GM04504 (cell line): ENCODE results near the gene SLC6A19.
"Not testable (repeated sequence)": the region's sequence is repeated elsewhere in the genome, so short reads cannot be mapped to it uniquely, and the experiment has no call there.

Source experiments
- DNase-seq: peaks from one replicate; pipeline ENCODE4 v3.0.0-alpha.2; 2012; ENCODE audit warnings: low read depth

Gene SLC6A19

DNA sequence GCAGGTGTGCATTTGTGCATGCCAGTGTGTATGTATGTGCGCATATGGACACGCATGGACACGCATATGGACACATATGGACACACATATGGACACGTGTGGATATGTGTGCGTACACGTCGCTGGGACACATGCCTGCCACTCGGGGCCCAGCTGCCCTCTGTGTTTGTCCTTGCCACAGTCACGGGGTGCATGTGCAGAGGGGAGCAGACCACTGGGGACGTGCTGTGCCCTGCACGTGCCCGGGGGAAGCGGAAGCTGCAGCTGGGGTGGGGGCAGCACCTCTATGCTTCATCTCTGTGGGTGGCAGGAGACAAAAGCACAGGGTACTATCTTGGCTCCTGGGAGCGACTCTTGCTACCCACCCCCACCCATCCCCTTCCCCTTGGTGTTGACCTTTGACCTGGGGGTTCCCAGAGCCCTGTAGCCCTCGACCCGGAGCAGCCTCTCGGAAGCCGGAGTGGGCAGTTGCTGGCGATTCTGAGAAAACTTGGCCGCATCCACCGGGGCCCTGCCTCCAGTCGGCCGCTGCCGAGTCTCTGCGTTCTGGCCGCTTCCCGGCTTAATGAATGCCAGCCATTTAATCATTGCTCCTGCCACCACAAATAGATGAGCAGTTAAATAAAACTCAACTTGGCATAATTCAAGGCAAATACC lies 21.4 kb downstream of the SLC6A19 start:
- DNase-seq, result no peak

DNA sequence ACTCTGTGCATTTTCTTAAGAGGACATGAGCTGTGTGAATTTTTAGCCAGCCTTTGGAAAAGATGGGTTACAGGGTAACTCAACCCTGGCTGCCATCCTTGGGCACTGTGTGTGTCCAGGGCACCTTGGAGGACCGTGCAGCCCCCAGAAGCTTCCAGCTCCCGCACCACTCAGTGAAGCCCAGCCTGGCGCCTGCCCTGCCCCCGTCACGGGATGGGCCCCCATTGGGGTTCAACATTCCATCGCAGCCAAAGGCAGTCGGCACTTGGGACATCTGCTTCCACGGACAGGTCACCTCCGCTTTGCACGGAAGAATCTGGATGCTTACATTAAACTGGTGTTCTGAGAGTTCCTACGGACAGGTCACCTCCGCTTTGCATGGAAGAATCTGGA lies 21.9 kb downstream of the SLC6A19 start:
- DNase-seq, result no peak

DNA sequence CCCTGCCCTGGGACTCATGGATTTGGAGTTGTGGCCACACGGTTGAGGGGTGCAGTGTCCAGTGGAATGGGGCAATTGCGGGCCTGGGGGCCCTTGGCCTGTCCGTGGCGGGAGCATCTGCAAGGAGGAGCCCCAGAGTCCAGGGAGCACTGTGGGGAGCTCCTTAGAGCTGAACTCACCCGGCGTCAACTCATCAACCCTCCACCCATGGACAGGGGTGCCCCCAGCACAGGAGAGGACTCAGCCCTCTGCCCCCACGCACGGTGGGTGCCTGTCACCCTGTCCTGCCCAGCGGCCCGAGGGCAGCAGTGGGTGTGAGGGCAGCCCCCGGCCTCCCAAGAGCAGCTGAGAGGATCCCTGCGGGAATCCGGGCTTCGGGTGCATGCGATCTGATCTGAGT lies 23.2 kb downstream of the SLC6A19 start:
- DNase-seq, result no peak

DNA sequence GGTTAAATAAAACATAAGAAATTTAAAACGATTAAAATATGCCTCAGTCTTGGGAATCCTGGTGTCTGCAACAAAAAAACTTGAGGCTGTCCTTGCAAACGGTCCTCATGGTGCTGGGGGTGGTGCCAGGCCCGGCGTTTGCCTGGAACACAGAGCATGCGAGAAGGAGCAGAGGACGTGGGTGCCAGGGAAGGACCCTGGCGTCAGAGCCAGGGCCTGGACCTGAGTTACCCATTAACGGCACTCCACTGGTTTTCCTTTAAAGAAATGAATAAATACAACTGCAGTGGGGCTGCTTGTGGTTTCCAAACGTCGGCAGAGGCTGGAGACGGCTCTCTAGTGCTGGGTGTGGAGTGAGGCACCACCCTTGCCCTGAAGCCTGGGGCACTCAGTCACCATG lies 23.7 kb downstream of the SLC6A19 start, which contains the start of gene SLC6A18:
Gene SLC6A18 (plus strand): TSS at position 301 of the 400 bp plus-strand sequence. CDS start 97 bp downstream, at position 398.
- no peak for DNase-seq

DNA sequence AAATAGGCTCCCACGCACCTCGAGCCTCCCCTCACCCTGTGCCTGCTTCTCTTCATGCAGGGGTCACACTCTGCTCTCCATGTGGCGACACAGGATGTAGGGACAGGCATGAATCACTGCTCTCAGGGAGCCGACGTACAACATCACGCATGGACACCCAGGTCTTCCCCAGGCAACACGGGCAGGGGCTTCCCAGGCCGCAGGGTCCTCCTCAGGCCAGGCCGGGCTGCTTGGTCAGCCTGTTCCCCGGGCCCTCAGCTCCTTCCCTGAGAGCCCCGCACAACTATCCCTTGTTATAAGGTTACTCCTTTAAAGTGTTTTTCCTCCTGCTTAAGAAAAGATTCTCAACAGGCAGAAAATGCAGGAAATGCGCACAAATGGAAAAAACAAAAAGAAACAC lies 24.8 kb downstream of the SLC6A19 start:
- no peak for DNase-seq

DNA sequence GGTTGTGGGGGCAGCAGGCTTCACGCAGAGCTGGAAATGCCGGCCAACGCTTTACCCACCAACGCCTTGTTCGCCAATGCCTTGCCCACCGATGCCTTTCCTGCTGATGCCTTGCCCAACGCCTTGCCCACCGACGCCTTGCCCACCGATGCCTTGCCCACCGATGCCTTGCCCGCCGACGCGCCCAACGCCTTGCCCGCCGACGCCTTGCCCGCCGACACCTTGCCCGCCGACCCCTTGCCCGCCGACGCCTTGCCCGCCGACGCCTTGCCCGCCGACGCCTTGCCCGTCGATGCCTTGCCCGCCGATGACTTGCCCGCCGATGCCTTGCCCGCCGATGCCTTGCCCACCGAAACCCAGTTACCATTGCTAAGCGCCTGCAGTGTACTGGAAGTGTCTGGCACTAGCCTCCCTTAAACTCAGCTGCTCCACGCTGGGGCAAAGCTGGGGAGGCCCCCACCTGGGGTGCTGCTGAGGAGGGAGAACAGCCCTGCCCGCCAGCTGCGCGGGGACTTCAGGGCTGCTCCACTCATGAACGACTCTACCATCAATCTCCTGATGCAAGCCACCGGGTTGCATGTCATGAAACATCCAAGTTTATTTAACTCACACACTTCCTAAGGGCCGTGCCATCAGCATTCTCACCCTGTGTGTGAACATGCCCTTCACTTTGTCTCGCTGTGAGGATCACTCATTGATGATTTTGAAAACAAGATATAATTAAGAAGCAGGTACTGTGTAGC lies 25.6 kb downstream of the SLC6A19 start:
- no peak for DNase-seq

DNA sequence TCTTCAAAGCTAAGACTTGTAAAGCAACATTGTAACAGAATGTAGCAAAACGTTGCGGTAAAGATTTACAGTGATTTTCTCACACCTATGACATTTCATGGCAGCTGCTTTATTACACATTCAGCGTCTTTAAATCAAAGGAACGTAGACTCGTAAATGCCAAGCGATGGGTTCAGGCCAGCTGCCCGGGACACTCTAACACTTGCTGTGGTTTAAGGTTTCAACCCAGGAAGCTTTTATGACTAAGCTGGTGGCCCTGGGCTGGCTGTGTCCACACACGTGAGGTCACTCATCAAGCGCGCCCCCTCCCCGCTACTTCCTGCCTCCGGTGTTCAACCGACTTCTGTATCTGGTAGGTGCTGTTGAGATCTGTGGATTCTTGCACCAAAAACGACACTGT lies 26.3 kb downstream of the SLC6A19 start:
- peak; percentile 17 for DNase-seq

DNA sequence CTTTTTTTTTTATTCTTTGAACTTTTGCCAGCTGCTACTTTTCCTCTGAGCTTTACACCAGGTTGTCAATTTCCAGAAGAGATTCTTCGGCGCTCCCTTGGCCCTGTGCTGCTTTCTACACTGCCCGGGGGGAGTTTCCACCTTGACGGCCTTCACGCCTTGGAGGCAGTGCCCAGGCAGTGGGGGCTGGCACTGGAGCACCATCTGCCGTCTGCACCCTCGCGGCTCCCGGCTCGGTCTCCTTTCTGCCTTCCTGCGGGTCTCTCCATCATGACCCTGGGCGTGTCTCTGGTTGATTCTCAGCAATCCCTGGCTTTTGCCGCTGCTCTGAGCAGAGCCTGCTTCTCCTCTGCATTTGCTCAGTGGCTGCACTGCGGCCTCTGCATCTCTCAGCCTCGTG lies 26.7 kb downstream of the SLC6A19 start:
- DNase-seq, result no peak

DNA sequence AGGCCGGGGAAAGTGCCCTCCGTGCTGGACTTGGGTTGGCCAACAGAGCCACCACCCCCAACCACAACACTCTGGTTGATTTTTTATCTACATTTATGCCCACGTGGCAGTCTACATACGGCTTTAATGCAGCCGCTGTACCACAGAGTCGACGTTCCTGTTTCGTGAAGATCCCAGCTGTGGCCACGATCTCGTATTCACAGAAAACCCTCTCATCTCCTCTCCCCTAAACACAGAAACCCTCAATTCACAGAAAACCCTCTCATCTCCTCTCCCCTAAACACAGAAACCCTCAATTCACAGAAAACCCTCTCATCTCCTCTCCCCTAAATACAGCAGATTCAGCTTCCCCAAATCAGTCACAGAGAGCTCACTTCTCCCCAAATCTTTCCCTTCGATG lies 27.6 kb downstream of the SLC6A19 start:
- DNase-seq, result not testable (repeated sequence)

DNA sequence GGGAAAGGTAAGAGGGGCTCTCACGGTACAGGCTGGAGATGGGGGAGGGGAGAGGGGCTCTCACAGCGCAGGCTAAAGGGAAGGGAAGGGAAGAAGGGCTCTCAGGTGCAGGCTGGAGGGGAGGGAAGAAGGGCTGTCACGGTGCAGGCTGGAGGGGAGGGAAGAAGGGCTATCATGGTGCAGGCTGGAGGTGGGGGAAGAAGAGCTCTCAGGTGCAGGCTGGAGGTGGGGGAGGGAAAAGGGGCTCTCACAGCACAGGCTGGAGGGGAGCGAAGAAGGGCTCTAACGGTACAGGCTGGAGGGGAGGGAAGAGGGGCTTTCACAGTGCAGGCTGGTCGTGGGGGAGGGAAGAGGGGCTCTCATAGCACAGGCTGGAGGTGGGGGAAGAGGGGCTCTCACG lies 28.4 kb downstream of the SLC6A19 start:
- no peak for DNase-seq

DNA sequence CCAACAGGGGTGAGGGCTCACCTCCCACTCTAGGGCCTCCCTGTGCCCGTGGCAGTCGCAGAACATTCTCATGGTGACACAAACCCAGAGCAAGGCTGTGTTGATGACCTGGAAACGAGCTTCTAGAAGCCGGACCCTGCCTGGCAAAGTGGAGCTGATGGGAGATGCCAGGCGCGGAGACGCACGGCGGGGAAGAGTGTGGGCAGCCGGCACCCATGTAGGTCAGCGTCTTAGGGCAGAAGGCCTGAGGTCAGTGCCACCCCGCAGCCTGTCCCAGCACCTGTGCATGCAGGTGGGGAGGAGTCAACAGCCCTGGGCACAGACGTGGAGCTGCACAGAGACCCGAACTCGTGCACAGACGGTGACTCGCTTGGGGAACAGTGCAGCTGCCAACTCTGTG lies 29.2 kb downstream of the SLC6A19 start:
- DNase-seq, result no peak

DNA sequence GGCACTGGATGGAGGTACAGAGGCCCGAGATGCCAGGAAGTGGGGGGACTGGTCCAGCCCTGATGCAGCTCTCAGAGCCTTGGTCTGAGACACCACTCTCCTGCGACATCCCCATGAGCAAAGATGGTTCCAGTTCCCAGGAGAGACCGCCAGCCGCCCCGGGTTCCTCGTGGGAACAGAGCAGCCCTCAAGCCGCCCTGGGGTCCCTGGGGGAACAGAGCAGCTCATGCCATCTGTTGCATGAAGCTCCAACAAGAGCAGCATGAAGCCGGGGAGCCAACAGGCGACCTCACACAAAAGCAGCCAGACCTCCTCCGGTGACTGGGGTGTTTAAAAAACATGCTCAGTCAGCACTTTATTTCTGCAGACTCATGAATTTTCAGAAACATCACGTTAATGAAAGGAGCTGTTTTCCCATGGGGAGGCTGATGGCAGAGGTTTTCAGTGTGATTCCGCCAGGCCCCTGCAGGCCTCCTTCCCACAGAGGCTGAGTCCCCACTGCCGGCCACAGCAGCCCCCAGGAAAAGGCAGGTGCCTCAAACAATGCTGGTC lies 30.0 kb downstream of the SLC6A19 start:
- DNase-seq, result no peak

DNA sequence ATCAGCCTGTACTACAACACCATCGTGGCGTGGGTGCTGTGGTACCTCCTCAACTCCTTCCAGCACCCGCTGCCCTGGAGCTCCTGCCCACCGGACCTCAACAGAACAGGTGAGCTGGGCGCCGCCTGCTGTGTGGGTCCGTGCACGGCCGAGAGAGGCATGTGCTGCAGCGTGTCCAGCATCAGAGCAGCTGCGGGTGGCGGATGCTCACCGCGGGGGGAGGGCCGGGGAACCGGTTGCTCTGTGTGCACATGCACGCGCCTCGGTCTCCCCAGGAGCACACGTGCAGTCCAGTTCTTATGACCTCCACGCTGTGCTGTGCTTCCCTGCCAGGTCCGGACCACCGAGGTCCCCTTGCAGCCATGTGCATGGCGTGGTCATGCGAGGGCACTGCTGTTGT lies 31.4 kb downstream of the SLC6A19 start:
- DNase-seq, result no peak

DNA sequence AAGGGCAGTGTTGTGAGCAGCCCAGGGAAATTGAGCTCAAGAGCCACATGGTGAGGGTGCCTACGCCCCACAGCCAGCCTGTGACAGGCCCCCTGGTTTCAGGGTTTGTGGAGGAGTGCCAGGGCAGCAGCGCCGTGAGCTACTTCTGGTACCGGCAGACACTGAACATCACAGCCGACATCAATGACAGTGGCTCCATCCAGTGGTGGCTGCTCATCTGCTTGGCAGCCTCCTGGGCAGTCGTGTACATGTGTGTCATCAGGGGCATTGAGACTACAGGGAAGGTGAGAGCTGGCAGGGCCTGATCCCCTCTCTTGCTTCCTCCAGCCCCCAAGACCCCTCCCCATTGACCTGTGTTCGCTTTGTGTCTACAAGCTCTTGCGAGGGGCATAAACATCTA lies 34.0 kb downstream of the SLC6A19 start:
- no peak for DNase-seq

DNA sequence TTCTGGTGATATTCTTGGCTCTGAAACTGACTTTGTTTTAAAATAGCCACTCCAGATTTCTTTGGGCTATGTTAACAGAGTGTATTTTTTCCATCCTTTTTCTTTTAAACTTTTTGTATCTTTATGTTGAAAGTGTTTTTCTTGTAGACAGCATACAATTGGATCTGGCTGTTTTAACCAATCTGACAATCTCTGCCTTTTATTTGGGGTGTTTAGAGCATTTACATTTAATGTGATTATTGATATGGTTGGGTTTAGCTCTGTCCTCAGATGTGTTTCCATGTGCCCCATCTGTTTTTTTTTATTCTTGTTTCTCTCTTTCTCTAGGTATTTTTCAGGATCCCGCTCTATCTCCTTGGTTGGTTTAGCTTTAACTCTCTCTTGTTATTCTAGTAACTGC lies 34.4 kb downstream of the SLC6A19 start:
- no peak for DNase-seq

DNA sequence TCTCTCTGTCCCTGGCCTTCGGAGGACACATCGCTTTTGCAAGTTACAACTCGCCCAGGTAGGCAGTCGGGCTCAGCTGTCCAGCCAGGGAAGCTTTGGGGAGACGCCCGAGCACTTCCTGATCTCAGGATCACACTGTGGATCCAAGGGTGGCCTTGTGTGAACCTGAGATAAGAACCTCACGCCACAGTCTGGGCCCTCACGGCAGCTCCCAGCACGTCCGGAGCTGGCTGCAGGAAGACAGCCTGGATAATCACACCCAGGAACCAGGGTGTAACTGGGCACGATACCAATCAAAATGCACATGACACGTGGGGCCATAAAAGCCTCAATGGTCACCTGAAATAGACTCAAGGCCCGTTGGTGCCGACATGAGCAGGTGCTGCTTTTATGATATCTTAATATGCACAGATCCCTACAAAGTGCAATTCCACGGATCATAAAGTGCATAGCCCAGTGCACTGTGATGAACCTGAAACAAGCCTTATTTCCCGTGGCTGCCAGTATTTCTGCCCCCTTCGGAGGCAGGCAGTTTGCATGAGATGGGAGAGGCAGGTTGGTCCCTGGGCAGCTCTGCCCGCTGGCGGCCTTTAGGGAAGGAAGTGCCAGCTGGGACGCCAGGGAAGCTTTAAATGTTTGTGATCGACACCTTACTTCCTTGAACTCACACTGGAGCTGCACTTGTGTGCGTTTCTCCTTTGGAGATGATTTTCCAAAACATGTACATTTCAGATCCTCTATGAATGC lies 38.3 kb downstream of the SLC6A19 start:
- DNase-seq, result no peak

DNA sequence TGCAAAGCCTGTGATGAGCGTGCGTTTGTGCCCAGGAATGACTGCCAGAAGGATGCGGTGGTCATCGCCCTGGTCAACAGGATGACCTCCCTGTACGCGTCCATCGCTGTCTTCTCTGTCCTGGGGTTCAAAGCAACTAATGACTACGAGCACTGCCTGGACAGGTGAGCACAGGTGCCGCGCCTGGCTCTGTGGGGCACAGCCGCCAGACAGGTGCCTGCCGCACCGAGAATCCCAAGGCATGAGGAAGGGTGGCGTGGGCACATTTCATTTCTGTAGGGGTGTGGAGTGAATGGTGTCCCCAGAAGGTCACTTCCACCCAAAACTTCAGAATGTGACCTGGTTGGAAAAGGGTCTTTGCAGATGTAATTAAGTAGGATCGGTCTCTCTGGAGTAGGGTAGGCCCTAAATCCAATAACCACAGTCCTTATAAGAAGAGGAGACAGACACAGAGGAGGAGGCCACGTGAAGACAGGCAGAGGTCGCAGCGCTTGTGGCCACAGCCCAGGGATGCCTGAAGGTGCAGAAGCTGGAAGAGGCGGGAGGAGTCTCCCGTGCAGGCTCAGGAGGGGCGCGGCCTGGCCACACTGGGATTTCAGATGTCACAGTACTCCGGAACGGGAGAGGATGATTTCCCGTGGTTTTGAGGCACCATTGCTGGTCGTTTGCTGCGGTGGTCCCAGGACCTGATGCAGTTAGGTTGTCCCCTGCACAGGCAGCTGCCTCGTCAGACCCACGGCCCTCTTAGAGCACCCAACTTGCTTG lies 39.3 kb downstream of the SLC6A19 start:
- DNase-seq, result no peak

DNA sequence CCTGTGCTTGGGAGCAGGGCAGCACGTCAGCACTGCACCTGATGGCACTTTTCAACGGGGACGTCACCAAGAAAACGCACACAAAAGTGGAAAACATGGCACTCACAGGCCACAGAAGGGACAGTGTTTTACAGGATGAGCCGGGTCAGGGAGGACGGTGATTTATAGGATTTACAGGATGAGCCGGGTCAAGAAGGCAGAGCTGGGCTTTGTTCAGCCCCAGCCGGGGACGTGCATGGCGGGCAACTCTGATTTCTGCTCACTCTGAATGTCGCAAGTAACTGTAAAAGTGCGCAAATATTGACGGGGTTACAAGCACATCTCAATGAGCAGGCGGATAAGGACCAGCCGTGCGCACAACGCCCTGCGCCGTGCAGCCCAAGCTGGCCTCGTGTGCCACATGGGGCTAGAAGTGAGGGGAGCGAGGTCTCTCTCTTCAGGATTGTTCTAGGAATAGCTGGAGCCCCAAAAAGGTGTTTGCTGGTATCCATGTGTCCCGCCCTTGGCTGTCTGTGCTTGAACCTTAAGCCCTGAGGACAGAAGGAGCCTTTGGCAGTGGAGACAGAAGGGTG lies 40.2 kb downstream of the SLC6A19 start:
- no peak for DNase-seq

DNA sequence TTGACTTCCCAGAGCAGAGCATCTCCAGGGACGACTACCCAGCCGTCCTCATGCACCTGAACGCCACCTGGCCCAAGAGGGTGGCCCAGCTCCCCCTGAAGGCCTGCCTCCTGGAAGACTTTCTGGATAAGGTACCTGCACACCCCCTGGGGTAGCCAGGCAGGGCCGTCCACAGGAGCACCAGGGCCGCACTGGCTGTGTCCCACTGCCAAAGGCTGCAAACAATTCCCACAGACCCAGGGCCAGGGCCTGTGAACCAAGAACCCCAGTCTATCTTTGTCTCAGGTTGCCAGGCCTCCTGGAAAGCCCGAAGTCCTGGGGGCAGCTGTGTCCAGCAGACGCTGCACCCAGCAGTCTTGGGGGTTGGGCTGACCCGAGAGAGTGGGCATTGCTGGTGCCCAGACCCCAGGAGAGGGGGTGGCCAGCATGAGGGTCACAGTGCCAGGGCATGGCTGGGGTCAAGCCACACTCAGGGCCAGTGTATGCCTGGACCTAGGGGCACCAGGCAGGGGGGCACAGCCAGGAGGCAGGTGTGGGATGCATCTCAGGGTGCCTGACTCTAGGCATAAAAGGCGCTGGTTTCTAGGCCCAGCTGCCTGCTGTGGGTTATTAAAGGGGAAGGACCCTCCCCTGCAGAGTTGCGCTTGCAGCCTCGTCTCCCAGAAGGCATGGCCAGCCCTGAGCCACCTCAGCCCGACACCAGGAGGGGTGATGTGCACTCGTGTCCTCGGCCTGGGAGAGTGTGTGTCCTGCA lies 41.5 kb downstream of the SLC6A19 start:
- DNase-seq, result no peak

DNA sequence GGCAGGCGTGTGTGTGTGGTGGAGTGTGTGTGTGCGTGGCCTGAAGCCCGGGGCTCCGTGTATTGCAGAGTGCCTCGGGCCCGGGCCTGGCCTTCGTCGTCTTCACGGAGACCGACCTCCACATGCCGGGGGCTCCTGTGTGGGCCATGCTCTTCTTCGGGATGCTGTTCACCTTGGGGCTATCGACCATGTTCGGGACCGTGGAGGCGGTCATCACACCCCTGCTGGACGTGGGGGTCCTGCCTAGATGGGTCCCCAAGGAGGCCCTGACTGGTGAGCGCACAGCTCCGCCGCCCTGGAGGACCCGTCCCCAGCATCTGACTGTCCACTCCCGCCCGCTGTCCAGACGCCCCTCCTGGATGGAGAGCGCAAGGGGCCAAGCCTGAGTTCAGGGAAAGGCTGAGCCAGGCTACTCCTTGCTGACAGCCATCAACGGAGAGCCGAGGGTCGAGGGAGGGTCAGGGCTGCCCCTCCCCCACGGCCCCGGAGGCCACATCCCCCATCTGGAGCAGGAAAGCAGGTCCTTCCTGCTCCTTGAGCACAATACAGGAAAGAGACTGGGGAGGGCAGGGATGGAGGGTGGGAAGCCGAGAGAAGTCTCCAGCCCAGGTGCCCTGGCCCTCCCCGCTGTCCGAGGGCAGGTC lies 42.2 kb downstream of the SLC6A19 start:
- DNase-seq, result no peak
